H9 (cell line): Measurements from ENCODE around the gene HORMAD2. TPM values are rescaled to one million over a fixed set of nuclear protein-coding genes. Genes with fewer than 3 reads are reported as not detected.

ENCODE experiments used
- DNase-seq: peaks from one replicate; pipeline ENCODE4 v3.0.0-alpha.2; 2017
- H2AFZ ChIP-seq: one replicate; pipeline ENCODE4 v1.6.1; 2013; ENCODE audit warnings: mild to moderate bottlenecking, low read length, control low read depth, moderate library complexity
- H2AK5ac ChIP-seq: 2 replicates; pipeline ENCODE4 v1.6.1; 2013; ENCODE audit warnings: low read length, control low read depth, mixed read lengths; ENCODE audit not compliant: insufficient read length
- H2BK120ac ChIP-seq: one replicate; pipeline ENCODE4 v1.6.1; 2013; ENCODE audit warnings: low read depth, mild to moderate bottlenecking, low read length, control low read depth, inconsistent platforms; ENCODE audit not compliant: poor library complexity, severe bottlenecking
- H2BK12ac ChIP-seq: 2 replicates; pipeline ENCODE4 v1.6.1; 2013; ENCODE audit warnings: low read length, control low read depth, mixed read lengths, low read depth; ENCODE audit not compliant: insufficient read length
- H2BK15ac ChIP-seq: 2 replicates; pipeline ENCODE4 v1.6.1; 2013; ENCODE audit warnings: low read depth, low read length, control low read depth
- H2BK20ac ChIP-seq: one replicate; pipeline ENCODE4 v1.6.1; 2013; ENCODE audit warnings: low read depth, mild to moderate bottlenecking, low read length, control low read depth, inconsistent platforms; ENCODE audit not compliant: poor library complexity, severe bottlenecking
- H2BK5ac ChIP-seq: 2 replicates; pipeline ENCODE4 v1.6.1; 2013; ENCODE audit warnings: low read length, control low read depth, mixed read lengths; ENCODE audit not compliant: insufficient read length
- H3K14ac ChIP-seq: 2 replicates; pipeline ENCODE4 v1.6.1; 2013; ENCODE audit warnings: low read length, control low read depth; ENCODE audit not compliant: insufficient read depth
- H3K18ac ChIP-seq: 2 replicates; pipeline ENCODE4 v1.6.1; 2013; ENCODE audit warnings: low read depth, mild to moderate bottlenecking, mixed read lengths, low read length, control low read depth; ENCODE audit not compliant: insufficient read length
- H3K23ac ChIP-seq: 2 replicates; pipeline ENCODE4 v1.6.1; 2013; ENCODE audit warnings: low read length, control low read depth, mixed read lengths, low read depth; ENCODE audit not compliant: insufficient read length
- H3K23me2 ChIP-seq: 2 replicates; pipeline ENCODE4 v1.6.1; 2013; ENCODE audit warnings: low read depth, mild to moderate bottlenecking, mixed read lengths, low read length, control low read depth; ENCODE audit not compliant: insufficient read length, poor library complexity, severe bottlenecking
- H3K27ac ChIP-seq: 2 replicates; pipeline ENCODE4 v1.5.1; 2013; ENCODE audit warnings: low read length, control low read depth, mixed read lengths, low read depth; ENCODE audit not compliant: insufficient read length
- H3K27me3 ChIP-seq: 2 replicates; pipeline ENCODE4 v1.6.1; 2013; ENCODE audit warnings: low read length, control low read depth, inconsistent platforms; ENCODE audit not compliant: insufficient read depth
- H3K4ac ChIP-seq: 2 replicates; pipeline ENCODE4 v1.6.1; 2013; ENCODE audit warnings: low read depth, mild to moderate bottlenecking, control low read depth, inconsistent platforms, low read length, moderate library complexity
- H3K4me1 ChIP-seq: 2 replicates; pipeline ENCODE4 v1.6.1; 2013; ENCODE audit warnings: low read length, control low read depth, inconsistent platforms; ENCODE audit not compliant: insufficient read depth
- H3K4me2 ChIP-seq: 2 replicates; pipeline ENCODE4 v1.6.1; 2013; ENCODE audit warnings: low read length, control low read depth, mixed read lengths; ENCODE audit not compliant: insufficient read length, insufficient read depth
- H3K56ac ChIP-seq: 2 replicates; pipeline ENCODE4 v1.6.1; 2013; ENCODE audit warnings: low read depth, mild to moderate bottlenecking, mixed read lengths, low read length, control low read depth; ENCODE audit not compliant: insufficient read length
- H3K79me1 ChIP-seq: 2 replicates; pipeline ENCODE4 v1.6.1; 2013; ENCODE audit warnings: low read depth, mild to moderate bottlenecking, moderate library complexity, low read length, control low read depth, inconsistent platforms; ENCODE audit not compliant: insufficient read depth, poor library complexity, severe bottlenecking
- H3K79me2 ChIP-seq: 2 replicates; pipeline ENCODE4 v1.6.1; 2013; ENCODE audit warnings: low read length, control low read depth, inconsistent platforms; ENCODE audit not compliant: insufficient read depth
- H3K9ac ChIP-seq: 2 replicates; pipeline ENCODE4 v1.6.1; 2013; ENCODE audit warnings: low read length, control low read depth, mixed read lengths; ENCODE audit not compliant: insufficient read length; ENCODE audit errors: extremely low read depth
- H3K9me3 ChIP-seq: one replicate; pipeline ENCODE4 v1.6.1; 2013; ENCODE audit warnings: low read depth, low read length, inconsistent platforms; ENCODE audit not compliant: control insufficient read depth
- H3T11ph ChIP-seq: one replicate; pipeline ENCODE4 v1.6.1; 2013; ENCODE audit warnings: mild to moderate bottlenecking, low read length, control low read depth, inconsistent platforms
- H4K20me1 ChIP-seq: one replicate; pipeline ENCODE4 v1.6.1; 2013; ENCODE audit not compliant: control insufficient read depth, insufficient read length, insufficient read depth
- H4K5ac ChIP-seq: 2 replicates; pipeline ENCODE4 v1.6.1; 2013; ENCODE audit warnings: low read depth, mild to moderate bottlenecking, mixed read lengths, low read length, control low read depth; ENCODE audit not compliant: insufficient read length
- H4K8ac ChIP-seq: replicated peaks from 2 replicates; pipeline ENCODE4 v1.6.1; 2013; ENCODE audit warnings: low read length, control low read depth, mixed read lengths, low read depth; ENCODE audit not compliant: insufficient read length
- H4K91ac ChIP-seq: 2 replicates; pipeline ENCODE4 v1.6.1; 2013; ENCODE audit warnings: low read depth, mild to moderate bottlenecking, moderate library complexity, mixed read lengths, low read length, control low read depth; ENCODE audit not compliant: insufficient read length
- H3K27ac Mint-ChIP-seq, 3 experiments: 2 replicates in 2 of 3; 3 replicates in 1 of 3; pipeline ENCODE4 v1.8.0; 2020 to 2021; ENCODE audit warnings: mixed read lengths in 3 of 3, mild to moderate bottlenecking in 1 of 3, moderate library complexity in 1 of 3
- H3K27me3 Mint-ChIP-seq: 2 replicates; pipeline ENCODE4 v1.8.0; 2021; ENCODE audit warnings: low read depth, mild to moderate bottlenecking, moderate library complexity, mixed read lengths
- H3K36me3 Mint-ChIP-seq, 3 experiments: 2 replicates in 2 of 3; 3 replicates in 1 of 3; pipeline ENCODE4 v1.8.0; 2020 to 2021; ENCODE audit warnings: low read depth in 3 of 3, mixed read lengths in 3 of 3; ENCODE audit not compliant: insufficient read depth in 1 of 3
- H3K4me1 Mint-ChIP-seq, 2 experiments: 2 replicates each; pipeline ENCODE4 v1.8.0; 2020; ENCODE audit warnings: mixed read lengths in 2 of 2
- H3K4me3 Mint-ChIP-seq, 2 experiments: 2 replicates in 1 of 2; 3 replicates in 1 of 2; pipeline ENCODE4 v1.8.0; 2020 to 2021; ENCODE audit warnings: mild to moderate bottlenecking in 2 of 2, mixed read lengths in 2 of 2, moderate library complexity in 1 of 2
- H3K9me3 Mint-ChIP-seq, 2 experiments: 2 replicates in 1 of 2; 3 replicates in 1 of 2; pipeline ENCODE4 v1.8.0; 2020; ENCODE audit warnings: mild to moderate bottlenecking in 2 of 2, mixed read lengths in 2 of 2, moderate library complexity in 1 of 2
- CTCF ChIP-seq: fragments of 200-600 bp; sonication (generic); conservative IDR thresholded peaks from 3 replicates; pipeline ENCODE4 v1.8.0; 2021; ENCODE audit warnings: antibody characterized with exemption, mild to moderate bottlenecking
- WGBS: extraction: QIAGEN DNeasy Blood & Tissue Kit; methylation state at CpG from one replicate; pipeline ENCODE4 v1.1.7; 2013; ENCODE audit warnings: missing lambda C conversion rate, low lambda C conversion rate, mixed read lengths; ENCODE audit not compliant: insufficient read length; ENCODE audit errors: extremely low coverage; 5-methylcytosine and 5-hydroxymethylcytosine counted together
- total RNA-seq: library from RNA; stranded (reverse); gene quantifications from 2 replicates; pipeline ENCODE4 v1.2.1, GENCODE V29; 2021

The HORMAD2 gene
- total RNA-seq, 1 experiment from 2014 or later: not detected

GRCh38 chr22:30212996-30213441 lies 132.8 kb downstream of the HORMAD2 start:
- no peaks in the 10 kb centered on the region for H3K36me3 Mint-ChIP-seq
- Histone ChIP-seq H2BK12ac (no peak overlapping the region), H4K20me1 (no peaks in the 10 kb centered on the region), H3K23me2 (no peaks in the 10 kb centered on the region), H2BK5ac (no peak overlapping the region), H3T11ph (no peak overlapping the region), H2AK5ac (no peak overlapping the region), H3K56ac (no peak overlapping the region), H4K5ac (no peak overlapping the region), H3K4ac (no peak overlapping the region), H3K79me2 (no peaks in the 10 kb centered on the region), H4K91ac (no peak overlapping the region), H4K8ac (no peak overlapping the region), H2BK20ac (no peak overlapping the region), H2BK120ac (no peak overlapping the region), H3K14ac (no peak overlapping the region; the same call in 1 of the 2 replicates), H3K27me3 (no peaks in the 10 kb centered on the region; the same call in 1 of the 2 replicates), H3K9me3 (no peaks in the 10 kb centered on the region), H2AFZ (no peak overlapping the region), H3K4me2 (no peak overlapping the region), H3K23ac (no peak overlapping the region), H3K9ac (no peak overlapping the region), H3K79me1 (no peaks in the 10 kb centered on the region), H2BK15ac (no peak overlapping the region), H3K4me1 (peaks cover 6% of the 10 kb centered on the region; the same call in 1 of the 2 replicates), H3K18ac (no peak overlapping the region), H3K27ac (no peak overlapping the region)
- no peaks in the 10 kb centered on the region; a peak in 1 of 5 replicates for H3K9me3 Mint-ChIP-seq
- peak overlapping the region in 2 of 3 experiments; percentile 5 to 13; a peak in 1 of 7 replicates for H3K27ac Mint-ChIP-seq
- DNase-seq: no peak
- peaks cover 29 to 33% of the 10 kb centered on the region in 2 experiments for H3K4me1 Mint-ChIP-seq
- WGBS: no CpG with 5 or more reads among the region's 8 CpGs
- TF ChIP-seq CTCF: no peak
- H3K27me3 Mint-ChIP-seq: peaks cover 16% of the 10 kb centered on the region
- no peak overlapping the region for H3K4me3 Mint-ChIP-seq
